ENCODE results near the gene DHRS4.
A peak's percentile ranks its signal among the peaks of the same experiment; 100 is the strongest.

The DHRS4 gene

DNA sequence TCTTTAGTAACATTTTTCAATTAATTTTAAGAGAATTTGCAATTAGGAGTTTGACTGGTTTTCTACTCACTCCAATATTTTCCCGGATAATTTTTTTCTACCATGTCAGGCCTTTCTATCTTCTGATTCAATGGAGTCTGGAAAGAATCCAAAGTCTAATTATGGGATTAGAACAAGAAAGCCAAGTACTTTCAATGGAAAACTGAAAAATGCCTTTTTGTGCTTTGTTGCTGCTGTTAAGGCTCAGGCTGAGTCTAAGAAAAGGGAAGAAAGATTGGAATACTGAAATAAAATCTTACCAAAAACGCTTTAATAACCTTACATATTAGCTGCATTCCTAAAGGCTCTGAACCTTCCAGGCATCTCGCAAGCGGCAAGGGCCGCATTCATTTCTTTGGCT is 24.4 kb upstream of the DHRS4 start:
- Histone ChIP-seq H3K4me1 (no peaks in the 10 kb centered on the region), H3K9me3 (ENCODE audit: control insufficient read depth, low read length) (no peaks in the 10 kb centered on the region), H3K4me3 (ENCODE audit: low read depth, low read length) (no peak overlapping the region), H2AFZ (no peak overlapping the region), H3K27ac (no peak overlapping the region), H3K27me3 (ENCODE audit: control insufficient read depth, insufficient read depth, low read length) (no peaks in the 10 kb centered on the region), H3K4me2 (ENCODE audit: low read length) (no peak overlapping the region), H3K79me2 (no peaks in the 10 kb centered on the region), H3K36me3 (ENCODE audit: control insufficient read depth, insufficient read depth, low read length) (no peaks in the 10 kb centered on the region), H3K9ac (no peak overlapping the region)
- TF ChIP-seq, protein P1, sequence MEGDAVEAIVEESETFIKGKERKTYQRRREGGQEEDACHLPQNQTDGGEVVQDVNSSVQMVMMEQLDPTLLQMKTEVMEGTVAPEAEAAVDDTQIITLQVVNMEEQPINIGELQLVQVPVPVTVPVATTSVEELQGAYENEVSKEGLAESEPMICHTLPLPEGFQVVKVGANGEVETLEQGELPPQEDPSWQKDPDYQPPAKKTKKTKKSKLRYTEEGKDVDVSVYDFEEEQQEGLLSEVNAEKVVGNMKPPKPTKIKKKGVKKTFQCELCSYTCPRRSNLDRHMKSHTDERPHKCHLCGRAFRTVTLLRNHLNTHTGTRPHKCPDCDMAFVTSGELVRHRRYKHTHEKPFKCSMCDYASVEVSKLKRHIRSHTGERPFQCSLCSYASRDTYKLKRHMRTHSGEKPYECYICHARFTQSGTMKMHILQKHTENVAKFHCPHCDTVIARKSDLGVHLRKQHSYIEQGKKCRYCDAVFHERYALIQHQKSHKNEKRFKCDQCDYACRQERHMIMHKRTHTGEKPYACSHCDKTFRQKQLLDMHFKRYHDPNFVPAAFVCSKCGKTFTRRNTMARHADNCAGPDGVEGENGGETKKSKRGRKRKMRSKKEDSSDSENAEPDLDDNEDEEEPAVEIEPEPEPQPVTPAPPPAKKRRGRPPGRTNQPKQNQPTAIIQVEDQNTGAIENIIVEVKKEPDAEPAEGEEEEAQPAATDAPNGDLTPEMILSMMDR (IDR thresholded peaks at IDR 0.05): no peak

DNA sequence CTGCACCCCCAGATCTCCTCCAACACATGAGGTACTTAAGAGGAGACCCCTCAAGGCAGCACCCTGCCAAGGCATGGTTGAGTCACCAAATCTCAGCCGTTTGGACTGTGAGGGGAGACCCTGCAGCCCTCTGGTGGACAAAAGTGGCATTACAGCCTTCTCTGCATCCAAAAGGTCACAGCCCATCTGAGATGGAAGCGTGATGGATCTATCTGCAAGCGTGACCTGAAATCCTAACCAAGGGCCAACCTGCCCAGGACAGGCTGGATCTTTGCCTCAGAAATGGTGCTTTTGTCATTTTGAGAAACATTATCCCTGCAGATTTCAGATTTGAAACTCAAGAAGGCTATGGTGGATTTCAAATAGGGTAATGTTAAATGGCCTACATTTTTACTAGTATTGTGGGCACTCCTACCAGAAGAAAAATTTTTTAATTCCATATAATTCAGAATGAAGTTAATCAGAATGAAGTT is 23.7 kb upstream of the DHRS4 start:
- Histone ChIP-seq H3K36me3 (ENCODE audit: control insufficient read depth, insufficient read depth, low read length) (no peaks in the 10 kb centered on the region), H3K9ac (no peak overlapping the region), H3K79me2 (no peaks in the 10 kb centered on the region), H3K27me3 (ENCODE audit: control insufficient read depth, insufficient read depth, low read length) (no peaks in the 10 kb centered on the region), H3K9me3 (ENCODE audit: control insufficient read depth, low read length) (no peaks in the 10 kb centered on the region), H3K4me2 (ENCODE audit: low read length) (no peak overlapping the region), H3K4me3 (ENCODE audit: low read depth, low read length) (no peak overlapping the region), H2AFZ (peak overlapping the region; percentile 40), H3K27ac (no peak overlapping the region), H3K4me1 (no peaks in the 10 kb centered on the region)
- TF ChIP-seq, protein P1 (IDR thresholded peaks at IDR 0.05): peak; percentile 95

DNA sequence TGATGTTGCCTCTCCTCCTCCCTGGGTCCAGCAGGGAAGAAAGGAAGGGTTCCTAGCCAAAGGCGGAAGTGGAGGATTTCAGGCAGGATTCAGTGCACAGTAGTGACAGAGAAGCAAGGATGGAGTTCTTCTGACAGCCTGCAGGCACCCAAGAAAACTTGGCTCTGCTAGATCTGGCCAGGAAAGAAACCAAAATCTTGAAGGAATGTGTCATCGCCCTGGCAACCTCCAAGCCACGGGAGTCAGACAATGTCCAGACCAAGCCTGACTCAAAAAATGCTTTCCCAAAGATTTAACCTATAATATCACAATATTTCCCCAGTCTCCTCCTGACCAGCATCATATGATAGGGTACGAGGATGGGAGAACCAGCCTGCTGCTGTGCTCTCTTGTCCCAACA is 22.8 kb upstream of the DHRS4 start:
- Histone ChIP-seq H3K4me3 (ENCODE audit: low read depth, low read length) (no peak overlapping the region), H3K4me2 (ENCODE audit: low read length) (no peak overlapping the region), H3K36me3 (ENCODE audit: control insufficient read depth, insufficient read depth, low read length) (no peaks in the 10 kb centered on the region), H3K4me1 (no peaks in the 10 kb centered on the region), H2AFZ (no peak overlapping the region), H3K27ac (no peak overlapping the region), H3K79me2 (no peaks in the 10 kb centered on the region), H3K27me3 (ENCODE audit: control insufficient read depth, insufficient read depth, low read length) (no peaks in the 10 kb centered on the region), H3K9ac (no peak overlapping the region), H3K9me3 (ENCODE audit: control insufficient read depth, low read length) (no peaks in the 10 kb centered on the region)
- TF ChIP-seq, protein P1 (IDR thresholded peaks at IDR 0.05): no peak

DNA sequence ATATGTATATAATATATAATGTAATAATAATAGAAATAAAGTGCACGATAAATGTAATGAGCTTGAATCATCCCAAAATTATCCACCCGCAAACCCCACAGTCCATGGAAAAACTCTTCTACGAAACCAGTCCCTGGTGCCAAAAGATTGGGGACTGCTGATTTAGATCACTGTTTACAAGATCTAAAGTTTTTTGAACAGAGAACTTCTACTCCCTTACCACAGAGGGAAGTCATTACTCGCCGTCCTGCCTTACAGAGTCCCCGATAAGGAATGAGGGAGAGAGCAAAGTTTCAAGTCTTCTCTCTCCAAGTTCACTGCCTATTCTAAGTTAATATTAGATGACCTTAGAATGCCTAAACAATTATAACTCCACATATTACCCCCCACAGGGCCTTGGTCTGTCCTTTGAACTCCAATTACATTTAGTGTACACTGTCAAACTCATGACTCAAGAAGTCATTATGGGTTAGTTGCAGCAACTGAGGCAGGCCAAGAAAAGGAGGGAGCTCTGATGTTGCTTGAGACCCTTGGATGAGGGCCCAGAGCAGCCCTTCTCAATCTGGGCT is 21.8 kb upstream of the DHRS4 start:
- H3K9me3 ChIP-seq (ENCODE audit: control insufficient read depth, low read length): no peaks in the 10 kb centered on the region

More for the DNA sequence above, 21.8 kb upstream of the DHRS4 start:
- no peaks in the 10 kb centered on the region for H3K27me3 ChIP-seq (ENCODE audit: control insufficient read depth, insufficient read depth, low read length)
- no peak overlapping the region for H3K9ac ChIP-seq
- no peaks in the 10 kb centered on the region for H3K4me1 ChIP-seq
- no peaks in the 10 kb centered on the region for H3K79me2 ChIP-seq
- no peak overlapping the region for H3K27ac ChIP-seq
- H3K4me2 ChIP-seq (ENCODE audit: low read length): no peak overlapping the region
- H3K4me3 ChIP-seq (ENCODE audit: low read depth, low read length): no peak overlapping the region
- no peaks in the 10 kb centered on the region for H3K36me3 ChIP-seq (ENCODE audit: control insufficient read depth, insufficient read depth, low read length)
- H2AFZ ChIP-seq: no peak overlapping the region
- TF ChIP-seq, protein P1 (IDR thresholded peaks at IDR 0.05): no peak
